Stimulated activated CD4-positive, alpha-beta T cell treated with anti-CD3 and anti-CD28 coated beads, Interleukin-12 subunit alpha, Interleukin-12 subunit beta, amount 100 ng/mL, for 24 hours (primary cell): ENCODE results near the gene RNF115.
A peak's percentile ranks its signal among the peaks of the same experiment; 100 is the strongest.
"Not testable (repeated sequence)": the region's sequence is repeated elsewhere in the genome, so short reads cannot be mapped to it uniquely, and the experiment has no call there.

Experiments
- DNase-seq, 2 experiments: peaks; one replicate each; pipeline ENCODE4 v3.0.0-alpha.2; 2020; ENCODE audit warnings: low read depth in 2 of 2

The RNF115 gene

DNA sequence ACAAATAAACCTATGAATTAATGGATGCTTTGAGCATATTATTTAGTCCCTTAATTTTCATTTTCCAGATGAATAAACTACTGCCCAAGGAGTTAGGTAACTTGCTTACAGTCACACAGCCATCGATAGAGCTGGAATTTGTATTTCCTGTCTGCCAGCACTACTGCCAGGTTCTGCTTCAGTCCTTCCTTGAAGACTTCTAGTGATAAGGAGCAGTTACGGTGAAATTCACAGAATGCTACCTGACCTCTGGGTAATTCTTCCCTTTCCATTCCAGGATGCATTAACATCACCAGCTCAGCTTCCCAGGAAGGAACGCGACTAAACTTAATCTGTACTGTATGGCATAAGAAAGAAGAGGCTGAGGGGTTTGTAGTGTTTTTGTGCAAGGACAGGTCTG, 93.4 kb downstream of the RNF115 start:
- DNase-seq = no peak

- DNase-seq = no peak
Measured at GRCh38 chr1:145729666-145730436, 94.0 kb downstream of the RNF115 start.

DNA sequence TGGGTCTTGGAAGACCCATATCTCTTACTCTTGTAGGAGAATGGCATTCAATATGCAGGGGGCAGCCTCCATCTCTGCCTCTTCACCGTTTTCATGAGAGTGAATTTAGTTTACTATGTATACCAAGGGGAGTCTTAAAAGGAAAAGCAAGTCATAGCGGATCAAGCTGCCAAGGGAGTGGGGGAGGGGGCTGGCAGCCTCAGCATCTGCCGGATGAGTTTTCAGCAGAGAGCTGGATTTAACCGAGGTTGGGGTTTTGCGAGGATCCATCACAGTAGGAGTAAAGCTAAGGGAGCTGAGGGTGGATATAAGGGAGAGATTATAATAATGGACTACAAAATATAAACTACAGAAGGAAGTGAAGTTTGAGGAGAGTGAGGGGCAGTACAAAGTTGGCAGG, 94.7 kb downstream of the RNF115 start:
- DNase-seq = no peak

- not testable (repeated sequence) for DNase-seq
Measured at GRCh38 chr1:145726193-145726592, 97.7 kb downstream of the RNF115 start.

DNA sequence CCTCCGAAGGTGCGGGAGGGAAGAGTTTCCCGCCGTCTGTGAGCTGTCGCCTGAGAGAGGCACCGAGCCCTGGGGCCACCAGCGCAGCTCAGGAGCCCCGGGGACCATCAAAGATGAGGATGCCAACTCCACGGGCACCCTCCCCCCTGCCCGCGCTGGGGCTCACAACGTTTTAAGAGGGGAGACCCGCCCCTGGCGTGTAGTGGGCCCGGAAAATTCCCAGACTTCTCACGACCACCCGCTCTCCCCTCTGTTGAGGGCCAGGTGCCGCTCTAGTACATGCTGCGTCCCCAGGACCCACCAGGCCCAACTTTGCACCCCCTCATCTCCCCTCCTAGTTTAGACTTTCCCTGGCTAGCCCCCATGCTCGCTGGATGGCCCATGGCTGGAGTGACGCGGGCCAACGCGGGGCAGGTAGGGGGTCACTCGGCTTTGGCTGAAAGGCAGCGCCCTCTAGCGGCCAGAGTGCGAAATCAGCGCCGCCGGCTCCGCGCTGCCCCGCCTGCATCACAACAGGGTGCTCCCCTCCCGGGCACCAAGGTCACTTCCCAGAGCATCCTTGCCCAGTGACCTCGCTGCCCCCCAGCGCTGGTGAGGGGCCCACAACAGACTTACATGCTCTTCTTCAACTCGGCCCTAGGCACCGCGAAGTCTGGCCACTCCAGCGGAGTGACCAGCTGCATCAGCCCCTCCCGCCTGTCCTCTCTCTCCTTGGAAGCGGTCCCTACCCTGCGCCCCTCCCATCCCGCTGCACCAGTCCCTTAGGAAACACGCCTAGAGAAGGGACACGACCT, 102.8 kb downstream of the RNF115 start:
- peak; percentile 37 to 63 for DNase-seq

DNA sequence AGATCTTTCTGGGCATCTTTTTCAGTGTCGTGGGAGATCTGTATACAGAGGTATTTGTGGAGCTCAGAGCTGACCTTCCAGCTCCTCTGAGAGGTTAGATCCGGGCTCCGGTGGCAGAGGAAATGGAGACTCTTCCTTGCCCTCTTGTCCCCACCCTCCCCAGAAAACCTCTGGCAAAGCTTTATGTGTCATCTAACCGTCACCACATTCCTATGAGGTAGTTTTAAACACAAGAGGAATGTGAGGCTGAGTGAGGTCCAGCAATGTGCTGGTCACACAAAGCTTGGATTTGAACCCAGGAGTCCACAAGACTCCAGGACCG, 103.4 kb downstream of the RNF115 start:
- no peak for DNase-seq

GRCh38 chr1:145719230-145720079, 104.4 kb downstream of the RNF115 start, which contains the start of gene CD160:
Gene CD160, plus strand, starts transcription at chr1:145719499. Its CDS starts 8,829 bp downstream, at chr1:145728328.
- no peak for DNase-seq

DNA sequence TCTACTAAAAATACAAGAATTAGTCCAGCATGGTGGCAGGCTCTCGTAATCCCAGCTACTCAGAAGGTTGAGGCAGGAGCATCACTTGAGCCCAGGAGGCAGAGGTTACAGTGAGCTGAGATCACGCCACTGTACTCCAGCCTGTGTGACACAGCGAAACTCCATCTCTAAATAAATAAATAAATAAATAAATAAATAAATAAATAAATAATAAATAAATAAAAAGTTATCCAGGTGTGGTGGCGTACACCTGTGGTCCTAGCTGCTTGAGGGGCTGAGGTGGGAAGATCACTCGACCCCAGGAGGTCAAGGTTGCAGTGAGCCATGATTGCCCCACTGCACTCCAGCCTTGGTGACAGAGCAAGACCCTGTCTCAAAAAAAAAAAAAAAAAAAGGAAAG, 105.4 kb downstream of the RNF115 start:
- DNase-seq = not testable (repeated sequence)

- DNase-seq = no peak
Measured at GRCh38 chr1:145717833-145718232, 106.1 kb downstream of the RNF115 start.

DNA sequence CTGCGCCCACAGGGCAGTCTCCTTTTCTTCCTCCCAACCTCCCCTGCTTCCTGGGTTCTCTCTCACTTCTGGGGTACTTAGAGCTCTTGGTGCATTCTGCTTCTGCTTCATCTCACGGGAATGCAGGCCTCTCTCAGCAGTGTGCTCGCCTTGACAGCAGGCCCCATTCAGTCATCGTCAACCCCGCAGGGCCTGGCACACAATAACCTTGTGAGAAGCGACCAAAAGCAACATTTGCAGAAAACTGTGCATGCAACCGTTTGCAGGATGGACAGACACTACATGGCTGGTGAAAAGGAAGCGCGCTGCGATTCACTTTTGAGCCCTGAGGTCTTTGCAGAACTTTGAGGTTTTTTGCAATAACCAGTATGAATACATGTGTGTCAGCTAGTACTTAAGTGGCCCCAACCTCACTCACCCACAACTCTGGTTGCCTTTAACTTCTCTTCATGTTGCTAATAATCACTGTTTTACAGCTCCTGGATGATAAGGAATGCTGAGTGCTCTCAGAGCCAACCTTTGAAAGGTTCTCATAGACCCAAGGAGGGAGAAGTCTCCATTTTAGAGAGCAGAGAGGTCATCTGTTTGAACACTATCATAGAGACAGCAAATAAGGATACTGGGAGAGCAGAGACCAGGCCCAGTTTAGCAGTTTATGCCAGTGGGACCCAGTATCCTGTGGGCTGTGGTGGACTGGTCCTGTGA, 107.1 kb downstream of the RNF115 start:
- no peak for DNase-seq

- DNase-seq = no peak
Measured at GRCh38 chr1:145714524-145715111, 109.3 kb downstream of the RNF115 start.

DNA sequence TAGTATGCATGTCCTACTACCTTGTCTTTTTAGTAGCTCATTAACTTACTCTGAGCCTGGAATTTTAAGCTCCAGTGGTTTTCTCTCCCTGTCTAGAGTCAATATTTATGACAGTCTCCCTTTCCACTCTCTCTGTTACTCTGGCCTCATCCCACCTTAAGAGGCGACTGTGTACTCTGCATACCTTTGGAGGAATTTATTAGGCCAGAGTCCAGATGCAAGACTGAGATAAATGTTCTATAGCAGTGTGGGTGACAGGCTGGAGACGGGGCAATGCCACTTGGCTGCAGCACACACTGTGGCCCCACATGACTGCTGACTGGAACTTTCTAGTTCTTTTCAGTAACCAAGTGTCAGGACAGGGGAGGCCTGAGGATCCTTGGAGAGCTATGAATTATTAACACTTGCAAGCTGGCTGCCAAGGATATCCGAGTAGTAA, 112.7 kb downstream of the RNF115 start:
- DNase-seq = no peak

DNA sequence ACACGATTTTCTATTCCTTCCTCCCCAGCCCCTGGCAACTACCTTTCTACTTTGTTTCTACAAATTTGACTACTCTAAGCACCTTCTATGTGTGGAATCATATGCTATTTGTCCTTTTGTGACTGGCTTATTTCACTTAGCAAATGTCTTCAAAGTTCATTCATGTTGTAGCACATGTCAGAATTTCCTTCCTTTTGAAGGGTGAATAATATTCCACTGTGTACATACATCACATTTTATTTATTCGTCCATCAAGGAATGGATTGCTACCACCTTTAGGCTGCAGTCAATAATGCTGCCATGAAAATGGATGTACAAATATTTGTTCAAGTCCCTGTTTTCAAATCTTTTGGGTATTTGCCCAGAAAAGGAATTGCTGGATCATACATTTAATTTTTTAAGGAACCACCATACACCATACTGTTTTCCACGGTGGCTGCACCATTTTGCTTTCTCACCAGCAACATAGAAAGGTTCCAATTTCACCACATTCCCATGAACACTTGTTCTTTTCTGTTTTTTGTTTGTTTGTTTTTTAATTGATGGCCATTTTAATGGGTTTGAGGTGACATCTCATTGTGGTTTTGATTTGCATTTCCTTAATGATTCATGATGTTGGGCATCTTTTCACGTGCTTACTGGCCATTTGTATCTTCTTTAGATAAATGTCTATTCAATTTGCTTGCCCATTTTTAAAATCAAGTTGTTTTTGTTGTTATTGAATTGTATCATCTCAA, 113.4 kb downstream of the RNF115 start:
- DNase-seq = no peak

- no peak for DNase-seq
Measured at GRCh38 chr1:145708063-145708462, 115.8 kb downstream of the RNF115 start.

DNA sequence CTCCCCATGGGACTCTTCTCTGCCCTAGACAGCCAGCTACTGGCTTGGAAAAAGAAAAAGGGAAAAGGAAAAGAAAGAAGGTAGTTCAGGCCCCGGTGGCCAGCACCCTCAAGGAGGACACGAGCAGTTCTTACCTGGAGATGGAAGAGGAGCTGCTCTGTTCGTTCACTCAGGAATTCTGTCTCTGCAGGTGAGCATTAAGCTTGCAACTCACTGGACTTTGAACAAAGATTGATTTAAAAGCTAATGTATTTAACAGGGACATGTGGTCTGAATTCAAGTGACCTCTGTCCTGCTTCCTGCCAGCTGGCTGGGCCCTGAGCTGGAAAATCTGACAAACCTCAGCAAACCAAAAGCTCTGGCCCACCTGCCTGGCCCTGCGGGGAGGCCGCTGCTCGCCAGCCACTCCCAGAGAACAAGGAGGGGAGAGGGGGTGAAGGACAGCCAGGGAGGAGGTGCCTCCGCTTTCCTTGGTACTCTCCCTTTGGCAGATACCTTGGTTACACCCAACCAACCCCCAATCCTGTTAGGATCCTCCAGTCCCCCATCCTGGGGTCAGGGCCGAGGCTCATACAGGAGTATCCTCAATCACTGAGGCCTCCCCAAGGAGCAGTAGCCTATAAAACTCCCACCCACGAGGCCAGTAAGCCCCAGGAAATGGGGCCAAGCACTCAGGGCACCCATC, 116.6 kb downstream of the RNF115 start, which contains the start of gene PDZK1:
TSS of gene PDZK1 (minus strand) at position 186 of the 685 bp plus-strand sequence. CDS start 19,347 bp downstream, outside the sequence.
- no peak for DNase-seq

DNA sequence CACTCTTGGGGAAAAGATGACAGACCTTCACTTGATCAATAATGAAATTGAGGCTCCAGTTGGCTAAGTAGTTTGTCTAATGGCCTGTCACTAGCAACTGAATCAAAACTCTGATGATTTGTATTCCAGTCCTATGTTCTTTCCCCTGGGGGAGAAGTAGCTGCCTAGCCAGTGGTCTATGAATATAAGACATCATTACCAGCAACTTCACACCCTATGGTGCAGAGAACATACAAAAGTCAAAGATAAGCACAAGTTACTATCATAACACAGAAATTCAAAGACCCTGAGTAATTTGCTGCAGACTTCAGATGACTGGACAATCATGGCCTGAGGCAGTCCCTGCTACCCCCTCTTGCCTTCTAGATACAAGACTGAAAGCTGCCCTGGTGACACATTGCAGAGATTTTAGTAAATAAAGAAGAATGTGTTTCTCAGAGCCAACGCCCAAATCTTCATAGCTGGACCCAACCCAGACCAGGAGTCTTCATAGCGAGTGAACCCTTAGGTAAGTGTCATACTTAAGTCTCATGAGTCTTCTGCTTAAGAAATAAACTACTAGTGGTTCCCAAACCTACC, 117.7 kb downstream of the RNF115 start:
- no peak for DNase-seq

GRCh38 chr1:145705622-145706021, 118.3 kb downstream of the RNF115 start:
- no peak for DNase-seq

DNA sequence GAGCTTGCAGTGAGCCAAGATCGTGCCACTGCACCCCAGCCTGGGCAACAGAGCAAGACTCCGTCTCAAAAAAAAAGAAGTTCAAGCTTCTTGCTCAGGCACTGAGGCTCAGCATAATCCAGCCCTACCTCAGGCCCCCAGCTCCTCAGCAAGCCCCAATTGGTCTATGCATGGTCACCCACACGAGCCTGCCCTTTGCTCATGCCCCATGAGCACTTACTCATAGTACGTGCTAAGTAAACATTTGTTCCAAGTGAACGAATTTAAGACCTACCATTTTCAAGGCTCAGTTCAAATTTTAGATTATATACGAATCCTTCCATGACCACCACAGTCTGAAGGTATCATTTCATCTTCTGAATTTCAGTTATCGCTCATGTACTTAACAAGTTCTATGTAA, 121.1 kb downstream of the RNF115 start:
- no peak for DNase-seq

DNA sequence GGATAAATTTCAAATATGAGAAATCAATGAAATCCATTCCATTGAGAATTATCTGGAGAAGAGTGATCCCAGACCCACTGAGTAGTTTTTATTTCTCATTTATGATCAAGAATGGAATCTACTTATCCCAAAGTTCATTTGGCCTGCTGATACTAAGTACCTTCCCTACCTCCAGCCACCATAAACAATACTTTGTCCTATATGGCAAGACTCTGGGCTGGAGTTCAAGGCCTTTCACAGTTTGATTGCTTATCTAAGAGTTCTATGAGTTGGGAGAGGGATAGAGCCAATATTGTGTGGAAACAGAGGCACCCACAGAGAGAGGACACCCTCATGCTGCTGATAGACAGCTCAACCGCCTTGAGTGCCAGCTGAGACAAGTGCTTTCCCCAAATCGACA, 121.8 kb downstream of the RNF115 start:
- no peak for DNase-seq
